GM12872 (cell line): ENCODE data around the gene EWSR1.

Experiments
- TF ChIP-seq, protein P1 (sequence below): IDR thresholded peaks from 3 replicates; pipeline ENCODE4 v1.5.1; 2011; ENCODE audit warnings: low read depth, mild to moderate bottlenecking, low read length, moderate library complexity; ENCODE audit not compliant: insufficient read depth

Gene EWSR1

DNA sequence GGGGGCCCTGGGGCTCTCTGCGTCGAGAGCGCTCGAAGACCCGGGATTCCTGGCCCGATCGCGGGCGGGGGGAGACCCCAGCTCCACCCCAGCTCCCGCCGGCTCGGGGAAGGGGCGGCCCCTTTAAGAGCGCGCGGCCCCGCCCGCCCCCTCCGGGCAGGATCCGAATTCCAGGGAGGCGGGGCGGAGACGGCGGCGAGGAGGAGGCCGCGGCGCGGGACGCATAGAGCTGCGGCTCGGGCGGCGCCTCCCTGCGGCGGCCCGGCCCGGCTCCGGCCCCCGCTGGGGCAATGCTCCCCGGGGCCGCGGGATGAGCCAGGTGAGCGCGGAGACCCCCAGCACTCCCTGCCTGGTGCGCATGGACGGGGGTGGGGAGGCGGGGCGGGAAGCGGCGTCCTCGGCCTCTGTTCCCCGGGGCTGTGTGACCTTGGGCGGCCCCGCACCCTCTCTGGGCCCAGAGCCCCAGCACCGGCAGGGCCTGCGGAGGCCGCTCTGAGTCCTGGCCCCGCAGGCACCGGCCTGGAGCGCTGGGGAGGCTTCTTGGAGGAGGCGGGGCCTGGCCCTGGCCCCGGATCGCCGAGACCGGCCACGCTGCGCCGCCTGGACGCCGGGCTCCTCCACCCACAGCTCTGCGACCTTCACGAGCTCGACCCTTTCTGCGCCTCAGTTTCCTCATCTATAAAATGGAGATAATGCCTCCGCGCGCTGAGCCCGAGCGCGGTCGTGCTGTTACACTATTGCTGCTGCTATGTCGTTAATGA lies 38.9 kb downstream of the EWSR1 start:
- TF ChIP-seq, protein P1, sequence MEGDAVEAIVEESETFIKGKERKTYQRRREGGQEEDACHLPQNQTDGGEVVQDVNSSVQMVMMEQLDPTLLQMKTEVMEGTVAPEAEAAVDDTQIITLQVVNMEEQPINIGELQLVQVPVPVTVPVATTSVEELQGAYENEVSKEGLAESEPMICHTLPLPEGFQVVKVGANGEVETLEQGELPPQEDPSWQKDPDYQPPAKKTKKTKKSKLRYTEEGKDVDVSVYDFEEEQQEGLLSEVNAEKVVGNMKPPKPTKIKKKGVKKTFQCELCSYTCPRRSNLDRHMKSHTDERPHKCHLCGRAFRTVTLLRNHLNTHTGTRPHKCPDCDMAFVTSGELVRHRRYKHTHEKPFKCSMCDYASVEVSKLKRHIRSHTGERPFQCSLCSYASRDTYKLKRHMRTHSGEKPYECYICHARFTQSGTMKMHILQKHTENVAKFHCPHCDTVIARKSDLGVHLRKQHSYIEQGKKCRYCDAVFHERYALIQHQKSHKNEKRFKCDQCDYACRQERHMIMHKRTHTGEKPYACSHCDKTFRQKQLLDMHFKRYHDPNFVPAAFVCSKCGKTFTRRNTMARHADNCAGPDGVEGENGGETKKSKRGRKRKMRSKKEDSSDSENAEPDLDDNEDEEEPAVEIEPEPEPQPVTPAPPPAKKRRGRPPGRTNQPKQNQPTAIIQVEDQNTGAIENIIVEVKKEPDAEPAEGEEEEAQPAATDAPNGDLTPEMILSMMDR: no peak

DNA sequence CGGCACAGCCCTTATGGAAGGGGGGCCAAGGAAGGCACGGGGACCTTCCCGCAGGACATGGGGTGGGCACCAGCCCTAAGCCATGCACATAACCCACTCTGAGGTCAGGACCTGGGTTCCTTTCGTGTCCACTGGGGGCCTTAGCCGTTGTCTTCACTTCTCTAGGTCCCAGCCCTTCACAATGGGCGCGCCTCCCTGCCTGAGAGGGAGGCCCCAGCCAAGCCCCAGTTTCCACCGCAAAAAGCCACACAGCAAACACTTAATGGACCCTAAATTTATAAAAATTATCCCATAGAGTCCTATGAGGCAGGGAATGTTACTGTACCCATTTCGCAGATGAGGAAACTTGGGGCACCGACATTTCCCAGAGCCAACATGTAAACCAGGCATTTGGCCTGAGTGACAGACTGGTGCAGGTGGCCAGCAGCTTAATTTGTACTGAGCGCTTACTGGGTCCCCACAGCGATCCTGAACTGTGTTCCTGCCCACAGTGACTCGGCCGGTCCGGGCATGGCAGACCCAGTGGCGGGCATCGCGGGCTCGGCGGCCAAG lies 39.6 kb downstream of the EWSR1 start:
- TF ChIP-seq, protein P1: no peak

DNA sequence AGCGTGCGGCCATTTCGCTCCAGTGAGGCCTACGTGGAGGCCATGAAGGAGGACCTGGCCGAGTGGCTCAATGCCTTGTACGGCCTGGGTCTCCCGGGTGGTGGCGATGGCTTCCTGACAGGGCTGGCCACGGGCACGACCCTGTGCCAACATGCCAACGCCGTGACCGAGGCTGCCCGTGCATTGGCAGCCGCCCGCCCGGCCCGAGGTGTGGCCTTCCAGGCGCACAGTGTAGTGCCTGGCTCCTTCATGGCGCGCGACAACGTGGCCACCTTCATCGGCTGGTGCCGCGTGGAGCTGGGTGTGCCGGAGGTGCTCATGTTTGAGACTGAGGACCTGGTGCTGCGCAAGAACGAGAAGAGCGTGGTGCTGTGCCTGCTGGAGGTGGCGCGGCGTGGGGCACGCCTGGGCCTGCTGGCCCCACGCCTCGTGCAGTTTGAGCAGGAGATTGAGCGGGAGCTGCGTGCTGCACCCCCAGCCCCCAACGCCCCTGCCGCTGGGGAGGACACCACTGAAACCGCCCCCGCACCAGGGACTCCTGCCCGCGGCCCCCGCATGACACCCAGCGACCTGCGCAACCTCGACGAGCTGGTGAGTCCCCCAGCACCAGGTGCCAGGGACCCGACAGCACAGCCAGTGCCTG lies 40.2 kb downstream of the EWSR1 start:
- TF ChIP-seq, protein P1: no peak

DNA sequence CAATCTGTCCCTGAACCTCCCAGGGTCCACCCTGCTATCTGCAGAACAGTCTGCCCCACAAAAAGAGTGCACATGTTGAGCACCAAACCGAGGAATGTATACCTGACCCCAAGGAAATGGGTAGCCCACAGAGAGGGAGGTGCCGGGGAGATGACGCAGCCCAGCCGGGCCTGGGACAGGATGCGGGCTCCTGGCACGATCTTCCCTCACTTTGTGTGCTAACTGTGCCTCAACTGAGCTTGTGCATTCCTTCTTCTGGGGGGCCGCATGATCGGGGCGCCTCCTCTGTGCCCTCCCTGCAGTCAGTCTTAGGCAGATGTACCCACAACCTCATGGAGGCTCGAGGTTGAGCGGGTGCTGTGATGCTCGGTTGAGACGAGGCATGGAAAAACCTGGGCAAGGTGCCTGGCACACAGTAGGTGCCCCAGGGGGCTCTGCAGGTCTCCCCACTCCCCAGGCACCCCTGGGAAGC lies 40.8 kb downstream of the EWSR1 start:
- TF ChIP-seq, protein P1: no peak

DNA sequence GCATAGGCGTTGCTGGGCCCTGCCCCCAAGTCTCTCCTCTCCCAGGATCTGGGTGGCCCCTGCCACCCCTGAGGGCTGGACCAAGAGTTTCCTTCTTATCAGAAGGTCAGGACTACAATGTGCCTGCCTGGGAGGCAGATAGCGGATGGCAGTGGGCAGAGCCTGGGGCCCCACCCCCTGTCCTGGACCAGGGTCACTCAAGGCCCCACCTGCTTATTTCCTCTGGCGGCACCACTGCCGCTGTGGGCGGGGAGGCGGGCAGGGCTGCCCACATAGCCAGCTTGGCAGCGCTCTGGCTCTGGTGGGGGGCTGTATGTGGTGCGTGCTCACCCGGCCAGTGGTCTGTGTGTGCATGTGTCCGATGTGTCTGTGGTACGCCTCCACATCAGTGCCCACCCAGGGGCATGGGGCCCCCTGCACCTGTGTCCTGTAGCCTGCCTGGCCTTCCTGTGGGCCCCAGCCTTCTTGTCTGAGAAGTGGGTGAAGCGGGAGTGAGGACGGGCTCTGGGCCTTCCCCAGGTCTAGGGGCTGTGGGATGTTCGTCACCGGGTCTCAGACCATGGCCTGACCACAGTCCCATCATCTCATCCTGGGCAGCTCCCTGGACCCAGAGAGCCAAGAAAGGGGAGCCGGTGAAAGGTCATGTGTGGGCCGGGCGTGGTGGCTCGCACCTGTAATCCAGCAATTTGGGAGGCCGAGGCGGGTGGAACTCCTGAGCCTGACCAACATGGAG lies 41.4 kb downstream of the EWSR1 start:
- TF ChIP-seq, protein P1: no peak

DNA sequence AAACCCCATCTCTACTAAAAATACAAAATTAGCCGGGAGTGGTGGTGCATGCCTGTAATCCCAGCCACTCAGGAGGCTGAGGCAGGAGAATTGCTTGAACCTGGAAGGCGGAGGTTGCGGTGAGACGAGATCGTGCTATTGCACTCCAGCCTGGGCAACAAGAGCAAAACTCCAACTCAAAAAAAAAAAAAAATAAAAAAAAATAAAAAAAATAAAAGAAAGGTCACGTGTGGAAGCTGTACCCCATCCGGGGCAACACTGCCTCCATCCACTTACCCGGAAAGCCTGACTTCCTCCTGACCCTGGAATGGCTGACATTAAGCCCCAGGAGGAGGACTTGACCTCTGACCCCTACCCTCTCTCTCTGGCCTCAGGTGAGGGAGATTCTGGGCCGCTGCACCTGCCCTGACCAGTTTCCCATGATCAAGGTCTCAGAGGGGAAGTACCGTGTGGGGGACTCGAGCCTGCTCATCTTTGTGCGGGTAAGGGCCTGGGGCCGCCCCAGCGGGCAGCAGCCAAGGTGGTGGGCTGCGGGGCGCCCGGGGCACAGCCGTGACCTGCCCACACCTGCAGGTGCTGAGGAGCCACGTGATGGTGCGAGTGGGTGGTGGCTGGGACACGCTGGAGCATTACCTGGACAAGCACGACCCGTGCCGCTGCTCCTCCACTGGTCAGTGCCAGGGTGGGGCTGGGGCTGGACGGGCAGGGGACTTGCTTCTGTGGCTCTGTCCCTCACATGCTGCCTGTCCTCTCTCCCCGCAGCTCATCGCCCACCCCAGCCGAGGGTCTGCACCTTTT lies 42.2 kb downstream of the EWSR1 start:
- TF ChIP-seq, protein P1: no peak
